ENCODE data around the gene DGKD.

The DGKD gene

GRCh38 chr2:233480490-233481202 lies 126.4 kb downstream of the DGKD start:
- no peak overlapping the region for H3K9ac ChIP-seq (ENCODE audit: low read length)
- no peaks in the 10 kb centered on the region for H3F3A ChIP-seq (ENCODE audit: insufficient read depth)
- no peaks in the 10 kb centered on the region for H4K20me1 ChIP-seq (ENCODE audit: low read depth, low read length)
- H3K4me3 ChIP-seq (ENCODE audit: insufficient read depth, low read length, poor library complexity, severe bottlenecking): no peak overlapping the region
- TF ChIP-seq CTCF (IDR thresholded peaks at IDR 0.05; ENCODE audit: insufficient read depth, low read length, poor library complexity, severe bottlenecking) (peak; percentile 45), EZH2phosphoT487 (conservative IDR thresholded peaks at IDR 0.05; ENCODE audit: low read length) (no peak)
- H2AFZ ChIP-seq (ENCODE audit: low read depth, low read length, severe bottlenecking): peak overlapping the region; percentile 38
- H3K27ac ChIP-seq (ENCODE audit: low read depth, low read length): no peak overlapping the region
- no peaks in the 10 kb centered on the region for H3K9me3 ChIP-seq (ENCODE audit: insufficient read depth, low read length)
- H3K4me2 ChIP-seq (ENCODE audit: low read depth, low read length, poor library complexity, severe bottlenecking): no peak overlapping the region
- no peaks in the 10 kb centered on the region for H3K27me3 ChIP-seq (ENCODE audit: low read length)
- no peaks in the 10 kb centered on the region for H3K79me2 ChIP-seq (ENCODE audit: insufficient read depth, low read length)
- H3K36me3 ChIP-seq (ENCODE audit: low read length): no peaks in the 10 kb centered on the region
- H3K9me2 ChIP-seq (replicated peaks; ENCODE audit: insufficient read depth, low read length): no peaks in the 10 kb centered on the region

- no peak overlapping the region for H2AFZ ChIP-seq (ENCODE audit: low read depth, low read length, severe bottlenecking)
- no peak for TF ChIP-seq CTCF (IDR thresholded peaks at IDR 0.05; ENCODE audit: insufficient read depth, low read length, poor library complexity, severe bottlenecking)
- TF ChIP-seq EZH2phosphoT487 (conservative IDR thresholded peaks at IDR 0.05; ENCODE audit: low read length): no peak
These were observed 127.3 kb downstream of the DGKD start for GRCh38 chr2:233481368-233482142.

GRCh38 chr2:233482616-233483015 lies 128.3 kb downstream of the DGKD start:
- H3K9ac ChIP-seq (ENCODE audit: low read length): no peak overlapping the region
- H4K20me1 ChIP-seq (ENCODE audit: low read depth, low read length): no peaks in the 10 kb centered on the region
- TF ChIP-seq CTCF (IDR thresholded peaks at IDR 0.05; ENCODE audit: insufficient read depth, low read length, poor library complexity, severe bottlenecking) (no peak), EZH2phosphoT487 (conservative IDR thresholded peaks at IDR 0.05; ENCODE audit: low read length) (no peak)
- no peaks in the 10 kb centered on the region for H3K36me3 ChIP-seq (ENCODE audit: low read length)
- H3K4me2 ChIP-seq (ENCODE audit: low read depth, low read length, poor library complexity, severe bottlenecking): no peak overlapping the region
- H2AFZ ChIP-seq (ENCODE audit: low read depth, low read length, severe bottlenecking): no peak overlapping the region
- no peaks in the 10 kb centered on the region for H3K79me2 ChIP-seq (ENCODE audit: insufficient read depth, low read length)
- no peaks in the 10 kb centered on the region for H3F3A ChIP-seq (ENCODE audit: insufficient read depth)
- H3K4me3 ChIP-seq (ENCODE audit: insufficient read depth, low read length, poor library complexity, severe bottlenecking): no peak overlapping the region
- no peaks in the 10 kb centered on the region for H3K9me2 ChIP-seq (replicated peaks; ENCODE audit: insufficient read depth, low read length)
- H3K27ac ChIP-seq (ENCODE audit: low read depth, low read length): no peak overlapping the region
- no peaks in the 10 kb centered on the region for H3K27me3 ChIP-seq (ENCODE audit: low read length)
- H3K9me3 ChIP-seq (ENCODE audit: insufficient read depth, low read length): no peaks in the 10 kb centered on the region

More at GRCh38 chr2:233481368-233482142, 127.3 kb downstream of the DGKD start:
- no peaks in the 10 kb centered on the region for H3F3A ChIP-seq (ENCODE audit: insufficient read depth)
- no peak overlapping the region for H3K4me2 ChIP-seq (ENCODE audit: low read depth, low read length, poor library complexity, severe bottlenecking)
- no peak overlapping the region for H3K9ac ChIP-seq (ENCODE audit: low read length)
- H3K27me3 ChIP-seq (ENCODE audit: low read length): no peaks in the 10 kb centered on the region
- no peaks in the 10 kb centered on the region for H3K36me3 ChIP-seq (ENCODE audit: low read length)
- no peak overlapping the region for H3K4me3 ChIP-seq (ENCODE audit: insufficient read depth, low read length, poor library complexity, severe bottlenecking)
- no peaks in the 10 kb centered on the region for H3K9me3 ChIP-seq (ENCODE audit: insufficient read depth, low read length)
- H3K27ac ChIP-seq (ENCODE audit: low read depth, low read length): no peak overlapping the region
- H4K20me1 ChIP-seq (ENCODE audit: low read depth, low read length): no peaks in the 10 kb centered on the region
- H3K79me2 ChIP-seq (ENCODE audit: insufficient read depth, low read length): no peaks in the 10 kb centered on the region
- no peaks in the 10 kb centered on the region for H3K9me2 ChIP-seq (replicated peaks; ENCODE audit: insufficient read depth, low read length)
